H7 (cell line): ENCODE measurements around the gene RPRD2. TPM values are rescaled to one million over a fixed set of nuclear protein-coding genes. Genes with fewer than 3 reads are reported as not detected.
"Not testable (repeated sequence)": the region's sequence is repeated elsewhere in the genome, so short reads cannot be mapped to it uniquely, and the experiment has no call there.

Experiments used
- DNase-seq: peaks from one replicate; pipeline ENCODE4 v3.0.0; 2012
- H3K27me3 ChIP-seq: 2 replicates; pipeline ENCODE4 v1.6.0; 2011; ENCODE audit warnings: mild to moderate bottlenecking, low read length; ENCODE audit not compliant: control insufficient read depth, insufficient read depth
- H3K36me3 ChIP-seq: replicated peaks from 2 replicates; pipeline ENCODE4 v1.5.1; 2011; ENCODE audit warnings: low read length; ENCODE audit not compliant: control insufficient read depth, insufficient read depth
- H3K4me3 ChIP-seq: 2 replicates; pipeline ENCODE4 v1.5.1; 2011; ENCODE audit warnings: low read depth, mild to moderate bottlenecking, control low read depth, low read length, moderate library complexity; ENCODE audit not compliant: insufficient read depth
- total RNA-seq: library from RNA; depleted of rRNA; stranded (reverse); fragments of >200 nt; shearing (Covaris generic); gene quantifications from 2 replicates; pipeline ENCODE4 v1.2.3, GENCODE V29; 2014; rRNA removed

Gene RPRD2
- total RNA-seq = 14.5 and 19.0 TPM in 2 replicates

- peak; percentile 98 for DNase-seq
- Histone ChIP-seq H3K36me3 (no peaks in the 10 kb centered on the region), H3K4me3 (peak within 1 kb of the TSS; percentile 91)
These were observed at the start of gene RPRD2 for GRCh38 chr1:150363426-150364230. Gene RPRD2 (plus strand): TSS chr1:150364147. CDS start chr1:150364715, 568 bp downstream.

GRCh38 chr1:150314691-150315090, 49.3 kb upstream of the RPRD2 start:
- not testable (repeated sequence) for H3K4me3 ChIP-seq, DNase-seq, H3K27me3 ChIP-seq, H3K36me3 ChIP-seq

More at GRCh38 chr1:150363426-150364230, at the start of gene RPRD2:
- no peaks in the 10 kb centered on the region for H3K27me3 ChIP-seq

GRCh38 chr1:150320667-150320978, 43.3 kb upstream of the RPRD2 start:
- DNase-seq = no peak
- H3K36me3 ChIP-seq = peaks cover 7% of the 10 kb centered on the region
- H3K4me3 ChIP-seq = no peak overlapping the region
- H3K27me3 ChIP-seq = no peaks in the 10 kb centered on the region

GRCh38 chr1:150321826-150322166, 42.2 kb upstream of the RPRD2 start:
- no peaks in the 10 kb centered on the region for H3K27me3 ChIP-seq
- DNase-seq = no peak

GRCh38 chr1:150322310-150322709, 41.6 kb upstream of the RPRD2 start:
- DNase-seq = no peak
- Histone ChIP-seq H3K27me3 (no peaks in the 10 kb centered on the region), H3K4me3 (peak overlapping the region; percentile 86; the same call in 1 of the 2 replicates), H3K36me3 (peaks cover 17% of the 10 kb centered on the region)

More at GRCh38 chr1:150321826-150322166, 42.2 kb upstream of the RPRD2 start:
- peak overlapping the region; percentile 86 for H3K4me3 ChIP-seq
- H3K36me3 ChIP-seq = peaks cover 15% of the 10 kb centered on the region

- no peak overlapping the region for H3K4me3 ChIP-seq
- H3K36me3 ChIP-seq = peaks cover 41% of the 10 kb centered on the region
These were observed 31.2 kb upstream of the RPRD2 start for GRCh38 chr1:150332651-150333290.

GRCh38 chr1:150346316-150346715, 17.6 kb upstream of the RPRD2 start:
- Histone ChIP-seq H3K27me3 (no peaks in the 10 kb centered on the region), H3K4me3 (no peak overlapping the region), H3K36me3 (peaks cover 41% of the 10 kb centered on the region)
- no peak for DNase-seq

More at GRCh38 chr1:150332651-150333290, 31.2 kb upstream of the RPRD2 start:
- DNase-seq = no peak
- H3K27me3 ChIP-seq = no peaks in the 10 kb centered on the region

GRCh38 chr1:150352866-150353265, 11.1 kb upstream of the RPRD2 start:
- Histone ChIP-seq H3K27me3 (no peaks in the 10 kb centered on the region), H3K36me3 (peaks cover 21% of the 10 kb centered on the region), H3K4me3 (no peak overlapping the region)
- DNase-seq = no peak

GRCh38 chr1:150362721-150363425, 1.1 kb upstream of the RPRD2 start:
- Histone ChIP-seq H3K36me3 (no peaks in the 10 kb centered on the region), H3K27me3 (no peaks in the 10 kb centered on the region), H3K4me3 (peak overlapping the region; percentile 91)
- DNase-seq = no peak

- peak; percentile 84 for DNase-seq
- no peaks in the 10 kb centered on the region for H3K36me3 ChIP-seq
- H3K27me3 ChIP-seq = no peaks in the 10 kb centered on the region
- peak overlapping the region; percentile 91 for H3K4me3 ChIP-seq
These were observed 470 bp downstream of the RPRD2 start for GRCh38 chr1:150364231-150365003.

GRCh38 chr1:150365941-150366340, 2.0 kb downstream of the RPRD2 start:
- H3K36me3 ChIP-seq = no peaks in the 10 kb centered on the region
- peak; percentile 12 for DNase-seq
- H3K27me3 ChIP-seq = no peaks in the 10 kb centered on the region
- H3K4me3 ChIP-seq = peak overlapping the region; percentile 91

GRCh38 chr1:150366416-150367296, 2.7 kb downstream of the RPRD2 start:
- H3K36me3 ChIP-seq = no peaks in the 10 kb centered on the region
- peak overlapping the region; percentile 91 for H3K4me3 ChIP-seq
- H3K27me3 ChIP-seq = no peaks in the 10 kb centered on the region
- peak; percentile 22 for DNase-seq

- H3K36me3 ChIP-seq = no peaks in the 10 kb centered on the region
- H3K27me3 ChIP-seq = no peaks in the 10 kb centered on the region
- no peak overlapping the region for H3K4me3 ChIP-seq
- DNase-seq = no peak
These were observed 7.2 kb downstream of the RPRD2 start for GRCh38 chr1:150371110-150371509.
